Vagina (tissue), 2 donors: ENCODE results near the gene CST7.

ENCODE experiments used
- POLR2A ChIP-seq, 2 donors: fragments of 450-650 bp; IDR thresholded peaks; one replicate each; pipeline ENCODE4 v1.6.1; 2017; ENCODE audit warnings: antibody characterized with exemption in 2 of 2, mild to moderate bottlenecking in 2 of 2, moderate library complexity in 2 of 2
- TF ChIP-seq, protein P1 (sequence below), 3 experiments: fragments of 450-650 bp in 2 of 3; fragments of 200-600 bp in 1 of 3; sonication (generic) in 1 of 3; IDR thresholded peaks; one replicate each; pipeline ENCODE4 v1.5.1; 2017 to 2019; ENCODE audit warnings: antibody characterized with exemption in 3 of 3, mild to moderate bottlenecking in 2 of 3, moderate library complexity in 2 of 3

DNA sequence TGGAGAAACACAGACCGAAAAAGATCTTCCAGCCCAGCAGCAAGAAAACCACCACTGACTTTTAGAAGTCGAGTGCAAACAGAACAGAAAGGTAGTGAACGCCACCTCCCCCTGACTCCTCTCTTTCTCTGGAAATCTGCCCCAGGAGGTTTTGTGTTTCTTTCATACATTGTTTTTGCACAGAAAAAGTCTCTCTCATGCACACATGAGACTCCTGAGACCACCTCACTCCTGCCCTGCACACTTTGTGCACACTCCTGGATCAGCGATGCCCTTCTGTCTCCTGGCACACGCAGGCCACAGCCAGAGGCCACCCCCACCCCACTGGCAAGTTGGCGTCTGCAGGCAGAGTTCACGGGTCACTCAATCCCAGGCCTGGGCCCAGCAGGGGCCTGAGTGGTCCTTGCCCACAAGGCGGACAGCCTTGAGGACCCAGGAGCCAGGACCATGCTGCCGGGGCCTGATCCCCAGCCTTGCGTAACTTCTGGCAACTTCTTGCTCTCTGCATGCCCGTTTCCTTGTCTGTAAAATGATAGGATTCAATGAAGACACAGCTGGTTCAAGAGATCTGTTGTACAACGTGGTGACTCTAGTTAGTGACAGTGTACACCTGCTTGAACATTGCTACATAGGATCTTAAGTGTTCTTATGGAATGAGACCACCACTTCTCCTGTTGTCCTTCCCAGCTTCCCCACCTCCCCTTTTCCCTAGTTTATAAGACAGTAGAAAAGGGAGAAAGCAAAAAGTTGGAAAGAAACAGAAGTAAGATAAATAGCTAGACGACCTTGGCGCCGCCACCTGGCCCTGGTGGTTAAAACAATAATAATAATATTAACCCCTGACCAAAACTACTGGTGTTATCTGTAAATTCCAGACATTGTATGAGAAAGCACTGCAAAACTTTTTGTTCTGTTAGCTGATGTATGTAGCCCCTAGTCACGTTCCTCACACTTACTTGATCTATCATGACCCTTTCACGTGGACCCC lies 30.2 kb upstream of the CST7 start:
- TF ChIP-seq, protein P1, sequence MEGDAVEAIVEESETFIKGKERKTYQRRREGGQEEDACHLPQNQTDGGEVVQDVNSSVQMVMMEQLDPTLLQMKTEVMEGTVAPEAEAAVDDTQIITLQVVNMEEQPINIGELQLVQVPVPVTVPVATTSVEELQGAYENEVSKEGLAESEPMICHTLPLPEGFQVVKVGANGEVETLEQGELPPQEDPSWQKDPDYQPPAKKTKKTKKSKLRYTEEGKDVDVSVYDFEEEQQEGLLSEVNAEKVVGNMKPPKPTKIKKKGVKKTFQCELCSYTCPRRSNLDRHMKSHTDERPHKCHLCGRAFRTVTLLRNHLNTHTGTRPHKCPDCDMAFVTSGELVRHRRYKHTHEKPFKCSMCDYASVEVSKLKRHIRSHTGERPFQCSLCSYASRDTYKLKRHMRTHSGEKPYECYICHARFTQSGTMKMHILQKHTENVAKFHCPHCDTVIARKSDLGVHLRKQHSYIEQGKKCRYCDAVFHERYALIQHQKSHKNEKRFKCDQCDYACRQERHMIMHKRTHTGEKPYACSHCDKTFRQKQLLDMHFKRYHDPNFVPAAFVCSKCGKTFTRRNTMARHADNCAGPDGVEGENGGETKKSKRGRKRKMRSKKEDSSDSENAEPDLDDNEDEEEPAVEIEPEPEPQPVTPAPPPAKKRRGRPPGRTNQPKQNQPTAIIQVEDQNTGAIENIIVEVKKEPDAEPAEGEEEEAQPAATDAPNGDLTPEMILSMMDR (IDR thresholded peaks at IDR 0.05), result no peak
- no peak for TF ChIP-seq POLR2A (IDR thresholded peaks at IDR 0.05)
